HG03520 (cell line): ENCODE measurements around the gene LTB.
"Not testable (repeated sequence)": the region's sequence is repeated elsewhere in the genome, so short reads cannot be mapped to it uniquely, and the experiment has no call there.

ENCODE experiments used
- ATAC-seq: cut with Tn5 transposase; IDR thresholded peaks from one replicate; pipeline ENCODE4 v1.9.1; 2021; ENCODE audit warnings: mild to moderate bottlenecking, moderate library complexity; ENCODE audit not compliant: unreplicated experiment

Gene LTB

DNA sequence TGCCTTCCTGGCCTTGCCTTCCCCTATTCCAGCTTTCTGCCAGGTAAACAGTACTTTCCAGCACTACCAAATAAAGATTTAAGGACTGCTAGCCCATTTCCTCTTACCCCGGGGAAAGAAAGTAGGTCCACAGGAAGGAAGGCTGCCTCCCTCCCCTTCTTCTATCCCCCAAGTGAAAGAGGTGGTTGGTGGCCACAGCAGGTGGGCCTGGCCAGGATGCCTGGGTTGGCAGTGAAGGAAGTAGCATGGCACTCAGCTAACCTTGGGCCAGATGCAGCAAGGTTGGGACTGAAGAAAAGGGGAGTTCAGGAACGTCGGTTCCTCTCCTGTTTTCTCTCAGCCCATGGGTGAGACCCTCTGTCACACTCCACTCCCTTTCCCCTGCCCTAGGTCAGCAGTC lies 25.9 kb downstream of the LTB start:
- ATAC-seq: no peak

- ATAC-seq: not testable (repeated sequence)
These were observed 30.9 kb downstream of the LTB start for GRCh38 chr6:31551371-31551770.

GRCh38 chr6:31548544-31548873 lies 33.7 kb downstream of the LTB start:
- no peak for ATAC-seq

GRCh38 chr6:31547727-31548543 lies 34.3 kb downstream of the LTB start:
- no peak for ATAC-seq

GRCh38 chr6:31546958-31547726 lies 35.1 kb downstream of the LTB start, which contains the start of gene NFKBIL1:
Gene NFKBIL1, plus strand, starts transcription at chr6:31547608. Its CDS starts 87 bp downstream, at chr6:31547695.
- peak; percentile 59 for ATAC-seq

GRCh38 chr6:31546339-31546957 lies 35.8 kb downstream of the LTB start, which contains the start of gene ATP6V1G2:
Gene ATP6V1G2, minus strand, starts transcription at chr6:31546608. Its CDS starts 49 bp downstream, at chr6:31546559.
- ATAC-seq: peak; percentile 42

DNA sequence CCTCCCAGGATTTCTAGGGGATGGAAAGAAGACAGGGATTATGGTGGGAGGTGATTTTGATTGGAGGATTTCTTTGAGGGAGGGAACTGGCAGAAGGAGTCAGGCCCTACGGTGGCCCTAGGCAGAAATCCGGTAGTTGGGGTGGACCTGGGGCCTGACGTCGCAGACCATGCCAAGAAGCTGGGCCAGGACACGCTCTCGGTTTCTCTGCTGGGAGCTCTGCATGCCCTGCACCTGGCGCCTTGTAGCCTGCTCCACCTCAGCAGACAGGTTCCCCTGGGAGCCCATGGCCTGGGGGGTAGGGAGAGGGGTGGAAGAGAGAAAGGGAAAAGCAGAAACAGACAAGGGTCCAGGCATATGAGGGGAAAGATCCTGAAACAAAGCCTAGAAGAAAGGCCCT lies 36.9 kb downstream of the LTB start:
- ATAC-seq: no peak

DNA sequence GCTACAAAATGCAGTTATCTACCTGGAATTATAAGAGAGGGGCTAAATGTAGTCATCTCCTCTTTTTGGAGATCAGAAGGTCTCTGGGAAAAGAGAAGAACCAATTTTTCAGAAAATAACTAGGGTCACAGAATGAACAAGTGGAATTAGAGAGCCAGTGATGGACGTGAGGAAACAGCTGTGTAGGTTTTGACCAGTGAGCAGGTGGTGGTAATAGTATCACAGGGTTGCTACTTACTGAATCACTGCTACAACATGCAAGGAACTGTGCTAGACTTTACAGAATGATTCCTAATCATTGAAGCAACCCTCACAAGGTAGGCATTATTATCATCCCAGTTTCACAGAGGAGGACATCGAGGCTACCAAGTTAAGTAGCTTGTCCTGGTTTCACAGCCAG lies 37.5 kb downstream of the LTB start:
- ATAC-seq: no peak

DNA sequence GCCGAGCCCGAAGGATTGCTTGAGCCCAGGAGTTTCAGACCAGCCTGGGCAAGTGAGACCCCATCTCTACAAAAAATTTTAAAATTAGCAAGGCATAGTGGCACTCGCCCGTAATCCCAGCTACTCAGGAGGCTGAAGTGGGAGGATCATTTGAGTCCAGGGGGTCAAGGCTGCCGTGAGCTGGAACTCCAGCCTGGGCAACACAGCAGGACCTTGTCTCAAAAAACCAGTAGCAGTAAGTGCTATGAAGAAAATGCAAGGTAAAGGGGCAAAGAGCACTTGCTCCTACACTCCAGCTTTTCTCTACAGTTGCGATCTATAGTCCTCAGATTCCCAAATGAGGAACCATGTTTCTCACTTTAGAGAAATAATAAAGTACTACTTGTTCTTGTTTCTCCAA lies 38.6 kb downstream of the LTB start:
- no peak for ATAC-seq

- ATAC-seq: peak; percentile 52
These were observed 40.3 kb downstream of the LTB start, which contains the start of gene DDX39B for GRCh38 chr6:31541658-31542521. Gene DDX39B, minus strand, starts transcription at chr6:31542003. Its CDS starts 1,471 bp downstream, at chr6:31540532.

DNA sequence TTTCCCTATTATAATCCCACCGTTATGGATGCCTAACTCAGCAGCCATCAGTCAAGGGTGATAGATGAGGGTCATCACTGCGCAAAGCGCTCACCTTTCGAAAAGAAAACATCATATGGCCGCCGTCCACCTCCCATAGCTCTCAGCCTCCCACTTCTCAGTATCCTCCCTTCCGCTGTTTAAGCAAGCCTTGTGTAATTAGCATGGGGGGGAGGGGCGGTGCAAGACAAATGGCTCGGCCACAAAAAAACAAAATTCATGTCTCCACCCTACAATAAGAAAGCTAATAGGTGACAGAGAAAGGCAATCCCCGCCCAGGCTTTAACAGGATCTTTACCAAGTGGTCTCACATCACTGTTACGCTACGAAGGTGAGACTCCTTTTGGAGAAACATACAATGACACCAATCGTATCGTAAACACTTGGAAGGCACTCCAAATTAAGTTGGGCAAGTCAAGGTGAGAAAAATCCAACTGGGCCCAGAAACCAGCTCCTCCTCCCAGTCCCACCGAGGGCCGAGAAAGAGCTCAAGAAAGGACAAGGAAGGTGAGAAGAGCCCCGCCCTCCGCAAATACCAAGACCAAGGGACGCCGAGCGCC lies 41.1 kb downstream of the LTB start:
- ATAC-seq: peak; percentile 5

DNA sequence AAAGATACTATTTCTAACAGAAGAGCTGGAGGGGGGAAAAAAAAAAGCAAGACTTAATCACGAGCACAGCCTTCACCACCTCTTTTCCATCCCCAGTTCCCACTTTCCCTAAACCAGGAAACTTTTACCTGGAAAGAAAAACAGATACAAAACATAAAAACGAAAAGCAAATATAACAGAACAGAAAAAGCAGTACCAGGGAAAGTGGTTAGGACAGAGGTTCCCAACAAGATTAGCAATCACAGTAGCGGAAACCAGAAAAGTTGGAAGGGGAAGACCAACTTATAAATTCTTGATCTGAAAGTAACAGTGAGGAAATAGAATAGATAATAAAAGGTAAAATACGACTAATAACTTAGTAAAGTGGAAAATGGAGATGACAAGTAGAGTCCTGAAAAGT lies 41.6 kb downstream of the LTB start:
- no peak for ATAC-seq

DNA sequence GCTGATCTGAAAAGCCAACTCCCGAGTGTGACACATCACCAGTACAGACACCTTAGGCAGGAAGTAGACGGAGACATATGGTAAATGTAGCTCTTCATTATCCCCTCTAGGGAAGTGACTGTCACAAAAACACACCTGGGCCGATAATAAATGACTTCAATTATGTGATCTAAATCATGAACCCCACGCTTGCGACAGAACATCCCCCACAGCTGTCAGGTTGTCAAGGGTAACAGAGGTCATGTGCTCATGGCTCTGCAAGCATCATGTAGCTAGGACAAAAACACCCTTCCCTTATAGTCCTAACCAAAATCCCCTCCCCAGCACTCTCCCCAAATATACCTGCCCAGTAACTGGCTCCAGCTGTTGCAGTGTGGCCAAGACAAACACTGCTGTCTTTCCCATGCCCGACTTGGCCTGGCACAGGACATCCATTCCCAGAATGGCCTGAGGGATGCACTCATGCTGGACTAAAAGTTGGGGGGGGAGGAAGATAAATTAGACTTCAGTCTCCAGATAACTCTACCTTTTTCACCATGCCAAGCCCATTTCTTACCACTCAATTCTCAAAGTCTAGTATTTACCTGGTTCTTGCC lies 43.3 kb downstream of the LTB start:
- no peak for ATAC-seq

- ATAC-seq: no peak
These were observed 46.5 kb downstream of the LTB start for GRCh38 chr6:31535538-31536324.

- ATAC-seq: no peak
These were observed 47.6 kb downstream of the LTB start for GRCh38 chr6:31534521-31535040.

- ATAC-seq: no peak
These were observed 48.2 kb downstream of the LTB start for GRCh38 chr6:31534011-31534410.

DNA sequence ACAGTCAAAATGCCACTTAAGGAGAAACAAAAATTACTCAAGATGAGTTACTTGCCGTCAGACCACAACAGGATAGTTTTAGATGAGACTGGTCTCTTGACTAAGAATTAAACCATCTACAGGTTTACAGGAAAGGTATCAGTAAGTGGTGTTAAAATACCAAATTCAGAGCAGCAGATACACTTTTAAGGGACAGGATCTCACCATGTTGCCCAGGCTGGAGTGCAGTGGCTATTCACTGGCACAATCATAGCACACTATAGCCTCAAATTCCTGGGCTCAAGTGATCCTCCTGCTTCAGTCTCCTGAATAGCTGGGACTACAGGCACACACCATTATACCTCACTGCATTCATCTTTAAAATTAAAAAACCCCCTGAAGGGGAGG lies 48.8 kb downstream of the LTB start:
- no peak for ATAC-seq

- no peak for ATAC-seq
These were observed 49.4 kb downstream of the LTB start for GRCh38 chr6:31532644-31533454.
